Measurements from ENCODE around the gene CAPN11. TPM values are rescaled to one million over a fixed set of nuclear protein-coding genes. Genes with fewer than 3 reads are reported as not detected.
"Not testable (repeated sequence)": the region's sequence is repeated elsewhere in the genome, so short reads cannot be mapped to it uniquely, and the experiment has no call there.

CAPN11 gene
- polyA plus RNA-seq, 6 donors from 2014 or later: not detected

DNA sequence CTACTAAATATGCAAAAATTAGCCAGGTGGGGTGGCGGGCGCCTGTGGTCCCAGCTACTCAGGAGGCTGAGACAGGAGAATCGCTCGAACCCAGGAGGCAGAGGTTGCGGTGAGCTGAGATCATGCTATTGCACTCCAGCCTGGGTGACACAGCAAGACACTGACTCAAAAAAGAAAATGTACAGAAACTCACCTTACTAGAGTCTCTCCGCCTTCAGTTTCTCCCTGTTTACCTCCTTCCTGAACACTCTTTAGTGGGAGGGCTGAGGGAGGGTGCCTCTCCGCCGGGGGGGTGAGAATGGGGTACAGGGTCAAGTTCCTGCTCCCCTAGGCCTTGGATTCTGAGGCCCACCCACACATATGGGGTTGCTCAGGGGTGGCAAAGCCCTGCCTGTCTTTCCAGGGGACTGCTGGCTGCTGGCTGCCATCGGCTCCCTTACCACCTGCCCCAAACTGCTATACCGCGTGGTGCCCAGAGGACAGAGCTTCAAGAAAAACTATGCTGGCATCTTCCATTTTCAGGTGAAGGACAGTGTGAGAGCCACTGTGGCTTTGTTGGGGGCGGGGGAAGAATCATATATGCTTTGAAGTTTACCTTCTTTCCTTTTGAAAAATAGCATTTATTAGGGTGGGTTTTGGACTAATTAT is 13.4 kb downstream of the CAPN11 start:
- ATAC-seq (ENCODE audit: low read depth in 2 of 2) (no peak), DNase-seq (no peak)
- Mint-ChIP-seq H3K4me3 (no peak overlapping the region), H3K27me3 (peaks cover 17 to 44% (median 20%) of the 10 kb centered on the region in 3 donors), H3K36me3 (no peaks in the 10 kb centered on the region), H3K9me3 (no peaks in the 10 kb centered on the region), H3K27ac (no peak overlapping the region), H3K4me1 (peaks cover 9 to 15% (median 14%) of the 10 kb centered on the region in 3 donors)

DNA sequence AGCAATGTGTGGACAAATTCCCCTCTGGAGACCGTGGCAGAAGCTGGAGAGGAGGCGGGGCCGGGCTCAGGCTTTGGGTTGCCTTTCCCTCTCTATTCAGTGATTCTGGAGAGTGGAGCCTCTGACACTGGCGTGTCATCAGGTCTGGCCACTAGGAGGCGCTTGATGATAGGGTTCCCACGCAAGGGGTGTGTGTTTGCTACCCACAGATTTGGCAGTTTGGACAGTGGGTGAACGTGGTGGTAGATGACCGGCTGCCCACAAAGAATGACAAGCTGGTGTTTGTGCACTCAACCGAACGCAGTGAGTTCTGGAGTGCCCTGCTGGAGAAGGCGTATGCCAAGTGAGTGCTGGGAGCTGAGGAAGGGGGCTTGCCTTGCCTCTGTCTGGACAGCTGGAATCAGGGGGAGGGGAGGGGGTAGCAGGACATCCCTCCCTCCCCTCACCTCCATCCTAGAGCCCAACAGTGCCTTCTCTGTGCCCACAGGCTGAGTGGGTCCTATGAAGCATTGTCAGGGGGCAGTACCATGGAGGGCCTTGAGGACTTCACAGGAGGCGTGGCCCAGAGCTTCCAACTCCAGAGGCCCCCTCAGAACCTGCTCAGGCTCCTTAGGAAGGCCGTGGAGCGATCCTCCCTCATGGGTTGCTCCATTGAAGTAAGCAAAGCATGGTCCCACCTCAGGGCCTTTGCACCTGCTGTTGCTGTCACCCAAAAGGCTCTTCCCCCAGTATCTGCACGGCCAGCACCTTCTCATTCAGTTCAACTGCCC is 14.3 kb downstream of the CAPN11 start:
- peak; percentile 62 for DNase-seq
- Mint-ChIP-seq H3K27me3 (peaks cover 15 to 51% (median 16%) of the 10 kb centered on the region in 3 donors), H3K36me3 (no peaks in the 10 kb centered on the region), H3K4me3 (peak overlapping the region in 1 of 8 donors; percentile 1), H3K27ac (peak overlapping the region in 3 of 6 donors; percentile 34 to 68 (median 65)), H3K4me1 (peaks cover 14 to 23% (median 22%) of the 10 kb centered on the region in 3 donors), H3K9me3 (no peaks in the 10 kb centered on the region)
- peak; percentile 51 to 66 for ATAC-seq (ENCODE audit: low read depth in 2 of 2)

DNA sequence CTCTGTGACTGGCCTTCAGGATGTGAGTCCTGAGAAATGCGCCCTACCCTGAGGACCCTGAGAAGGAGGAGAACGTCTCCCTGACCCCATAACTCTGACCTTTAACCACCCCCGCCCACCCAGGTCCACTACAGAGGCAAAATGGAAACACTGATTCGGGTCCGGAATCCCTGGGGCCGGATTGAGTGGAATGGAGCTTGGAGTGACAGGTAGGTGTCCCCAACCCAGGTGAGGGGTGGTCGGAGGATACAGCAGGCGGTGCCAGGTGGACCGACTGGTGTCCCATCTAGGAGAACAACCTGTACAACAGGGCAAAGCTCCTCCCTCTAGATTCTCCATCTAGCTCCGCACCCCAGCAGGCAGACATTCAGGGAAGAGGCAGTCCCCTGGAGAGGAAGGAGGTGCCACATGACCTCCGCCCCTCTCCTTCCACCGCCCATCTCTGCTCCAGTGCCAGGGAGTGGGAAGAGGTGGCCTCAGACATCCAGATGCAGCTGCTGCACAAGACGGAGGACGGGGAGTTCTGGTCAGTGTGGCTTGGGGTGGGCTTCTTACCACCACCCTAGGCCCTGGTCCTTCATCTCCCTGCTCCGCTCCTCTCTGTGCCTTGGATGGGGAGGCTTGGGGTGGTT is 17.6 kb downstream of the CAPN11 start:
- DNase-seq (no peak), ATAC-seq (ENCODE audit: low read depth in 2 of 2) (no peak)
- H3K36me3 Mint-ChIP-seq: no peaks in the 10 kb centered on the region
- no peaks in the 10 kb centered on the region for H3K9me3 Mint-ChIP-seq
- peaks cover 14 to 24% (median 23%) of the 10 kb centered on the region in 3 donors for H3K4me1 Mint-ChIP-seq
- peak overlapping the region in 5 of 6 donors; percentile 24 to 95 (median 81) for H3K27ac Mint-ChIP-seq
- peak overlapping the region in 6 of 8 donors; percentile 47 to 86 (median 60) for H3K4me3 Mint-ChIP-seq
- H3K27me3 Mint-ChIP-seq: peaks cover 3 to 35% (median 11%) of the 10 kb centered on the region in 3 donors

- H3K36me3 Mint-ChIP-seq: no peaks in the 10 kb centered on the region
- H3K27me3 Mint-ChIP-seq: peaks cover 0 to 32% (median 8%) of the 10 kb centered on the region in 3 donors
- DNase-seq (peak; percentile 71), ATAC-seq (ENCODE audit: low read depth in 2 of 2) (peak; percentile 79 to 85)
- H3K27ac Mint-ChIP-seq: peak overlapping the region in 5 of 6 donors; percentile 24 to 95 (median 71)
- peak overlapping the region; percentile 49 to 86 (median 71) for H3K4me3 Mint-ChIP-seq
- H3K9me3 Mint-ChIP-seq: no peaks in the 10 kb centered on the region
- H3K4me1 Mint-ChIP-seq: peaks cover 14 to 24% (median 23%) of the 10 kb centered on the region in 3 donors
Observed at GRCh38 chr6:44176762-44177509, 18.3 kb downstream of the CAPN11 start.

DNA sequence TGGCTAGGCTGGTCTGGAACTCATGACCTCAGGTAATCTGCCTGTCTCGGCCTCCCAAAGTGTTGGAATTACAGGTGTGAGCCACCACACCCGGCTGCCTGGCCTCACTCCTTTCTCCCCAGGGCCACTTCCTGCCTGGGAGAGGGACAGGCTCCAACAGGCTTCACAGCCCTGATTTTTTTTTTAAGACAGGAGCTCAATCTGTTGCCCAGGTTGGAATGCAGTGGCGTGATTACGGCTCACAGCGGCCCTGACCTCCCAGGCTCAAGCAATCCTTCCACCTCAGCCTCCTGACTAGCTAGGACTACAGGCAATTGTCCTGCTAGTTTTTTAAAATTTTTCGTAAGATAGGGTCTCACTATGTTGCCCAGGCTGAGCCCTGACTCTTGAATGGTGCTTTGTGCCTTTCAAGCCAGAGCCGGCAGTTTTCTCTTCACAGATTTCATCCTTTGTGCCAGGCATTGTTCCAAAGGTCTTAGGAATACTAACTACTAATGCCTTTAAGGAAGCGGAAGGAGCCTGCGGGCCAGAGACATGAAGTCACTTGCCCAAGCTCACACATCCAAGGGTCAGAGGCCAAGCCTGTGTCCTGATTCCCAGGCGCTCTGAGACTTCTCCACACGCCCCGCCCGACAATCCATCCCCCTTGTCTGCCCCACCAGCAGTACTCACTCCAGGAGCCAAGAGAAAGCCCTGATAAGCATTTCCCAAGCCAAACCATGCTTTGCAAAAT is 19.2 kb downstream of the CAPN11 start:
- H3K27ac Mint-ChIP-seq: peak overlapping the region in 4 of 6 donors; percentile 41 to 97 (median 78)
- H3K9me3 Mint-ChIP-seq: no peaks in the 10 kb centered on the region
- H3K4me3 Mint-ChIP-seq: peak overlapping the region in 7 of 8 donors; percentile 56 to 80 (median 68)
- H3K27me3 Mint-ChIP-seq: peaks cover 0 to 27% (median 8%) of the 10 kb centered on the region in 3 donors
- H3K36me3 Mint-ChIP-seq: no peaks in the 10 kb centered on the region
- DNase-seq: no peak
- no peak for ATAC-seq (ENCODE audit: low read depth in 2 of 2)
- peaks cover 11 to 20% (median 19%) of the 10 kb centered on the region in 3 donors for H3K4me1 Mint-ChIP-seq

DNA sequence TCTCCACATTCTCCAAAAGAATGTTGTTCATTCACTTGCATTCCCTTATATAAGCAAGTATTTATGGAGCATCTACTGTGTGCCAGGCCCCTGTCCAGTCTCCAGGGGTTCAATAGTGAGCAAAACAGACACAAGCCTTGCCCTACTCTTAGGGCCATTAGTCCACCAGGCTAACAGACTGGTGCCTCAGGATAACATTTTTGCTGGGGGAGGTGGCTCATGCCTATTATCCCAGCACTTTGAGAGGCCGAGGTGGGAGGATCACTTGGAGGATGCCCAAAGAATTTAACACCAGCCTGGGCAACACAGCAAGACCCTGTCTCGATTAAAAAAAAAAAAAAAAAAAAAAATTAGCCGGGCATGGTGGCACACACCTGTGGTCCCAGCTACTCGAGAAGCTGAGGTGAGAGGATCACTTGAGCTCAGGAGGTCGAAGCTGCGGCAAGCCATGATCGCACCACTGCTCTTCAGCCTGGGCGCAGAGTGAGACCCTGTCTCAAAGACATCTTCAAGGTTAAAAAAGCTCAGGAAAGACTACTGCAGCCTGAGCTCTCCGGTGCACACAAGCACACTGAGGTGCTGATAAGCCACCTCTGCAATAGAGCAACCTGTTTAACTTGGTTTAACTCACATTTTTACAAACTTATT is 19.9 kb downstream of the CAPN11 start:
- DNase-seq: no peak
- Mint-ChIP-seq H3K27ac (peak overlapping the region in 2 of 6 donors; percentile 90 to 97), H3K36me3 (no peaks in the 10 kb centered on the region), H3K9me3 (no peaks in the 10 kb centered on the region), H3K4me3 (peak overlapping the region in 3 of 8 donors; percentile 10 to 65 (median 56)), H3K4me1 (peaks cover 10 to 20% (median 17%) of the 10 kb centered on the region in 3 donors), H3K27me3 (peaks cover 0 to 21% (median 8%) of the 10 kb centered on the region in 3 donors)
- no peak for ATAC-seq (ENCODE audit: low read depth in 2 of 2)

DNA sequence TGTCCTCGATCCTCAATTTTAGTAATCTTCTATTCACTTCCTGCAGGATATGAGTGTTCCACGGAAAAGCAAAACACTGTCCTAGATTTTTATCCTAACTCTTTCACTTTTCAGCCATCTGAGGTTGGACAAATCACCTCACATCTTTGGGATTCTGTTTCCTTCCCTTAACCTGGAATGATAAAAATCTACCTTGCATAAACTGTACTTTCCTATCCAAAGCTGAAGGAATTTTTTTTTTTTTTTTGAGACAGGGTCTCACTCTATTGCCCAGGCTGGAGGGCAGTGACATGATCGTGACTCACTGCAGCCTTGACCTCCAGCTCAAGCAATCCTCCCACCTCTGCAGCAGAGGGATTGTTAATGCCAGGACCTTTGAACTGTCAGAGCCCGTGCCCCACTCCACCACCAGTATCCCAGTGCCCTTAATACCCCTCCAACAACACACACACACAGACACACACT is 20.5 kb downstream of the CAPN11 start:
- ATAC-seq (ENCODE audit: low read depth in 2 of 2) (no peak), DNase-seq (no peak)
- H3K36me3 Mint-ChIP-seq: no peaks in the 10 kb centered on the region
- H3K27me3 Mint-ChIP-seq: peaks cover 0 to 21% (median 8%) of the 10 kb centered on the region in 3 donors
- H3K4me1 Mint-ChIP-seq: peaks cover 10 to 20% (median 17%) of the 10 kb centered on the region in 3 donors
- H3K9me3 Mint-ChIP-seq: no peaks in the 10 kb centered on the region
- H3K4me3 Mint-ChIP-seq: peak overlapping the region in 1 of 8 donors; percentile 2
- H3K27ac Mint-ChIP-seq: peak overlapping the region in 1 of 6 donors; percentile 36

DNA sequence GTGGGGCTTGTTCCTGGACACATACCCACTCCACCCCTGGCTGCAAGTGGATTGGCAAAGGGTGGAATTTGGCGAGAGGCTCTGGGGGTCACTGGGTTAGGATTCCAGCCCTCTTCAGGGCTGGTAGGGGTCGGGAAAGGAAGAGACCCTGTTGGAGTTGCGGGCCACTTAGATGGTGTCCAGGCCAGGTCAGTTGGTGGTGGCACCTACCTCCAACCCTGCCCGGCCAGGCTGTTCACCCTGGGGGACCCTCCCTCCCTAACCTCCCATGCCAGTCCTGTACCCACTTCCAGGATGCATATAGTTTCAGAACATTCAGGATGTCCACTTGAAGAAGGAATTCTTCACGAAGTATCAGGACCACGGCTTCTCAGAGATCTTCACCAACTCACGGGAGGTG is 21.0 kb downstream of the CAPN11 start:
- Mint-ChIP-seq H3K27ac (peak overlapping the region in 3 of 6 donors; percentile 27 to 66 (median 36)), H3K4me1 (peaks cover 10 to 20% (median 17%) of the 10 kb centered on the region in 3 donors), H3K36me3 (no peaks in the 10 kb centered on the region), H3K4me3 (no peak overlapping the region), H3K9me3 (no peaks in the 10 kb centered on the region), H3K27me3 (peaks cover 0 to 25% (median 8%) of the 10 kb centered on the region in 3 donors)
- no peak for ATAC-seq (ENCODE audit: low read depth in 2 of 2)
- DNase-seq: no peak

- H3K4me1 Mint-ChIP-seq: peaks cover 10 to 20% (median 17%) of the 10 kb centered on the region in 3 donors
- no peak for DNase-seq
- H3K27ac Mint-ChIP-seq: peak overlapping the region in 1 of 6 donors; percentile 27
- H3K27me3 Mint-ChIP-seq: peaks cover 3 to 29% (median 5%) of the 10 kb centered on the region in 3 donors
- no peak overlapping the region for H3K4me3 Mint-ChIP-seq
- no peaks in the 10 kb centered on the region for H3K36me3 Mint-ChIP-seq
- no peaks in the 10 kb centered on the region for H3K9me3 Mint-ChIP-seq
- no peak for ATAC-seq (ENCODE audit: low read depth in 2 of 2)
Observed at GRCh38 chr6:44180406-44180805, 21.8 kb downstream of the CAPN11 start.

GRCh38 chr6:44180886-44181285 is 22.3 kb downstream of the CAPN11 start:
- Mint-ChIP-seq H3K27ac (no peak overlapping the region), H3K9me3 (no peaks in the 10 kb centered on the region), H3K36me3 (no peaks in the 10 kb centered on the region), H3K4me3 (no peak overlapping the region), H3K4me1 (peaks cover 11 to 21% (median 17%) of the 10 kb centered on the region in 3 donors), H3K27me3 (peaks cover 5 to 34% (median 10%) of the 10 kb centered on the region in 3 donors)
- ATAC-seq (ENCODE audit: low read depth in 2 of 2) (no peak), DNase-seq (no peak)

GRCh38 chr6:44181784-44182183 is 23.2 kb downstream of the CAPN11 start:
- peaks cover 10 to 31% (median 17%) of the 10 kb centered on the region in 3 donors for H3K27me3 Mint-ChIP-seq
- not testable (repeated sequence) for H3K27ac Mint-ChIP-seq; DNase-seq; H3K9me3 Mint-ChIP-seq; ATAC-seq (ENCODE audit: low read depth in 2 of 2); H3K4me3 Mint-ChIP-seq; H3K36me3 Mint-ChIP-seq
- peaks cover 10 to 17% (median 13%) of the 10 kb centered on the region in 3 donors for H3K4me1 Mint-ChIP-seq

Measured in naive B cell (primary cell).